AG04450 (cell line): ENCODE results near the gene SHB. TPM values are rescaled to one million over a fixed set of nuclear protein-coding genes. Genes with fewer than 3 reads are reported as not detected.

ENCODE experiments used
- CTCF ChIA-PET: fragments of 300-600, 350-600 bp; formaldehyde crosslinking; extraction: SDS; loops from one replicate; lab custom pipeline; 2022; ENCODE audit warnings: antibody characterized with exemption, inconsistent platforms; lab: Charles Lee
- POLR2A ChIA-PET: fragments of 350-600 bp; formaldehyde crosslinking; extraction: SDS; loops from one replicate; lab custom pipeline; 2021; ENCODE audit warnings: antibody characterized with exemption, inconsistent platforms; lab: Yijun Ruan, JAX
- DNase-seq: peaks from one replicate; pipeline ENCODE4 v3.0.0-alpha.2; 2011; ENCODE audit warnings: low read depth, low spot score
- H3K27ac ChIP-seq: one replicate; pipeline ENCODE4 v1.5.1; 2012; ENCODE audit warnings: low read depth, low read length, control low read depth
- H3K27me3 ChIP-seq: one replicate; pipeline ENCODE4 v1.6.0; 2012; ENCODE audit warnings: low read length; ENCODE audit not compliant: control insufficient read depth, insufficient read depth
- H3K4me3 ChIP-seq: 2 replicates; pipeline ENCODE4 v1.5.1; 2011; ENCODE audit warnings: mild to moderate bottlenecking, low read depth, low read length, control low read depth
- H3K9me3 ChIP-seq: 2 replicates; pipeline ENCODE4 v1.5.1; 2012; ENCODE audit warnings: low read length; ENCODE audit not compliant: control insufficient read depth, insufficient read depth
- CTCF ChIP-seq: IDR thresholded peaks from 2 replicates; pipeline ENCODE4 v1.5.1; 2011; ENCODE audit warnings: low read depth, low read length, control low read depth, inconsistent platforms
- polyA plus RNA-seq: library from polyadenylated mRNA; depleted of rRNA; stranded (reverse); fragments of >200 nt; gene quantifications from 2 replicates; pipeline ENCODE4 v1.2.3, GENCODE V29; 2011

The SHB gene
- polyA plus RNA-seq, 1 experiment, result 16.7 TPM

GRCh38 chr9:37919246-37919955 is 149.6 kb downstream of the SHB start:
- POLR2A ChIA-PET, result no interaction called here
- Histone ChIP-seq H3K27me3 (no peaks in the 10 kb centered on the region), H3K9me3 (no peaks in the 10 kb centered on the region), H3K27ac (no peak overlapping the region), H3K4me3 (no peak overlapping the region)
- CTCF ChIA-PET, result interaction anchor here (0.6 to 1.5 kb wide), 4 partner anchors 10 to 622 kb away, joined by 3 to 6 read pairs (median 4); no protein-coding TSS in a partner anchor
- DNase-seq, result no peak
- no peak for TF ChIP-seq CTCF

GRCh38 chr9:37918665-37919170 is 150.3 kb downstream of the SHB start:
- Histone ChIP-seq H3K27me3 (no peaks in the 10 kb centered on the region), H3K9me3 (no peaks in the 10 kb centered on the region), H3K4me3 (no peak overlapping the region), H3K27ac (no peak overlapping the region)
- CTCF ChIA-PET, result interaction anchor here (0.6 to 1.5 kb wide), 4 partner anchors 10 to 623 kb away, joined by 3 to 6 read pairs (median 4); no protein-coding TSS in a partner anchor
- POLR2A ChIA-PET, result no interaction called here
- TF ChIP-seq CTCF, result no peak
- DNase-seq, result no peak

DNA sequence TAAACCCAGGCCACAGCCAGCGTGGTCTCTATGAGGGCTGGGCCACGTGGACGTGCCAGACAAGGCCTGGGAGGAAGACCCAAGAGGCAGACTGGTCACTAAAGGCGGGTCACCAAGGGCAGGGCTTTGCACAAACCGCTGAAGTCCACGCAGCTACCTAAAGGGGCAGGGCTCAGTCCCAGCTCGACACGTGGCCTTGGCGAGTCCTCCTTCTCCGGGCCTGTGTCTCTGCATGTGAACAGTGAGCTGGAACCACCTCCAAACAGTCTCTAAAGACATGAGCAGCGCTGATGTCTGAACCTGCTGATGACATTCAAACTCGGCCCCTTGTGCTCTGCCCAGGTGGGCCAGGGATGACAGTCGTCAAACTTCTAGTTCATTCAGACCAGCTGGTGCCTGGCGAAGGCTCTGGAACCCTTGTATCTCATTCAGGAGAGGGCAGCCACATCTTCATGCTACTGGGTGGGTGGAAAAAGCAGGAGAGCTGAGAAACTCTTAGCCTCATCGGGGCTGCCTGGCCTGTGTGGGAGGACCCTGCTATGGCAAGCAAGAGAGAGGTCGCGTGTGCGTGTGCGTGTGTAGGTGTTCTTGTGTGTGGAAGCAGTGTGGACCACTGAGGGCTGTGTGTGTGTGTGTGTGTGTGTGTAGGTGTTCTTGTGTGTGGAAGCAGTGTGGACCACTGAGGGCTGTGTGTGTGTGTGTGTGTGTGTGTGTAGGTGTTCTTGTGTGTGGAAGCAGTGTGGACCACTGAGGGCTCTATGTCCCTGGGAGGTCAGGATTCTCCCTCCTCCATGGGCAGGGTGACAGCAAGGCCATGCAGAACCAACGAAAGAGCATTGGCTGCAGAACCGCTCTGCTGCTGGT is 151.0 kb downstream of the SHB start:
- Histone ChIP-seq H3K27ac (no peak overlapping the region), H3K9me3 (no peaks in the 10 kb centered on the region), H3K4me3 (no peak overlapping the region), H3K27me3 (no peaks in the 10 kb centered on the region)
- POLR2A ChIA-PET, result no interaction called here
- DNase-seq, result no peak
- TF ChIP-seq CTCF, result no peak
- CTCF ChIA-PET, result interaction anchor here (1.2 to 8.4 kb wide), 4 partner anchors 9 to 345 kb away, joined by 3 to 82 read pairs (median 34); no protein-coding TSS in a partner anchor

DNA sequence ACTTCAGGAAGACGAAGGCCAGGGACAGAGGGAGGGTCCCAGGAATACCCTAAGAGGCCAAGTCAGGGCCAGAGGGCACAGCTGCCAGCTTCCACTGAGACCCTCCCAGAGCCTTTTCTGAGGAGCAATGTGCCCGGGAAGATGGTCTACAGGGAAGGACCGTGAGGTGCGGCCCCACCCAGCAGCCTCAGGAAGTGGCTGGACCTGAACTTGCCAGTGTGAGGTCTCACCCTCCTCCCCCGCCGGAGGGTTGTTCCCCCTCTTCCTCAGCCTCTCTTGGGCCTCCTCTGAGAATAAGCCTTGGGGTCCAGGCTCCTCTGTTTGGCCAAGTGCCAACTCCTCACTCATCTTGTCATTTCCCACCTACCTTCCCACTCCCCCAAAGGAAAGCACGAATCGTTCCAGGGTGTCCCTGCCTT is 151.7 kb downstream of the SHB start:
- ChIA-PET CTCF (interaction anchor here (1.2 to 8.4 kb wide), 4 partner anchors 9 to 346 kb away, joined by 3 to 82 read pairs (median 38); no protein-coding TSS in a partner anchor), POLR2A (interaction anchor here (1.1 kb wide), 1 partner anchor 20 kb away, joined by 3 read pairs; no protein-coding TSS in a partner anchor)
- H3K27me3 ChIP-seq, result no peaks in the 10 kb centered on the region
- no peaks in the 10 kb centered on the region for H3K9me3 ChIP-seq
- H3K27ac ChIP-seq, result no peak overlapping the region
- no peak overlapping the region for H3K4me3 ChIP-seq
- no peak for TF ChIP-seq CTCF
- DNase-seq, result no peak
